ENCODE results near the gene PHGDH. TPM values are rescaled to one million over a fixed set of nuclear protein-coding genes. Genes with fewer than 3 reads are reported as not detected.

Gene PHGDH
- total and polyA plus RNA-seq, 9 of the 15 experiments (the other 6 are each of a cell fraction or from before 2014, with no cell fraction given) = 6.7 to 84.2 (median 36.2) TPM

GRCh38 chr1:119712342-119713038 lies 756 bp downstream of the PHGDH start (continued):
- TF ChIP-seq CAMTA2 (CRISPR knock-in tag; conservative IDR thresholded peaks at IDR 0.05) (no peak), KHSRP (IDR thresholded peaks at IDR 0.05) (no peak), CBX5 (IDR thresholded peaks at IDR 0.05; ENCODE audit: borderline replicate concordance, low read depth) (no peak), BHLHE40 (IDR thresholded peaks at IDR 0.05; ENCODE audit: low read length) (no peak; the same call in 1 of the 2 replicates), XRCC4 (IDR thresholded peaks at IDR 0.05; ENCODE audit: extremely low read depth, insufficient read depth, insufficient read length) (no peak), CBX8 (IDR thresholded peaks at IDR 0.05; ENCODE audit: borderline replicate concordance, extremely low read depth, low read depth, low read length, poor library complexity, severe bottlenecking) (no peak), EP300 (IDR thresholded peaks at IDR 0.05; ENCODE audit: low read length) (peak; percentile 54; the same call in 1 of the 2 replicates), SIN3A (IDR thresholded peaks at IDR 0.05; ENCODE audit: borderline replicate concordance in 2 of 2, control insufficient read depth in 1 of 2, low read depth in 2 of 2, low read length in 2 of 2) (no peak), UBTF (IDR thresholded peaks at IDR 0.05; ENCODE audit: borderline replicate concordance in 1 of 2, low read depth in 2 of 2, low read length in 2 of 2) (peak in 1 of 2 experiments; percentile 77; a peak in 2 of 4 replicates), RUNX1 (IDR thresholded peaks at IDR 0.05; ENCODE audit: low read depth) (no peak), ZSCAN32 (CRISPR knock-in tag; IDR thresholded peaks at IDR 0.05) (peak; percentile 51; the same call in 1 of the 2 replicates), ZFX (CRISPR knock-in tag; IDR thresholded peaks at IDR 0.05) (no peak; the same call in 1 of the 2 replicates), HNRNPH1 (optimal IDR thresholded peaks at IDR 0.05; ENCODE audit: low read depth, low read length) (no peak), ZMIZ1 (IDR thresholded peaks at IDR 0.05; ENCODE audit: low read depth in 2 of 2, low read length in 2 of 2) (peak in 1 of 2 experiments; percentile 6; a peak in 1 of 4 replicates), FOXP4 (CRISPR knock-in tag; IDR thresholded peaks at IDR 0.05; ENCODE audit: borderline replicate concordance) (0 out of 2 replicates have a peak, but pooled peaks have one; percentile 62), SMAD1 (IDR thresholded peaks at IDR 0.05; ENCODE audit: low read depth, low read length, partially characterized antibody) (peak; percentile 15), ZKSCAN8 (CRISPR knock-in tag; IDR thresholded peaks at IDR 0.05) (no peak), KLF10 (CRISPR knock-in tag; IDR thresholded peaks at IDR 0.05) (no peak), SMAD4 (CRISPR knock-in tag; conservative IDR thresholded peaks at IDR 0.05) (0 out of 2 replicates have a peak, but pooled peaks have one; percentile 25), TSC22D4 (tag; IDR thresholded peaks at IDR 0.05) (no peak)

Data from K562 (cell line).